Femur (tissue), 1 donor: ENCODE measurements around the gene PIK3R6.
A peak's percentile ranks its signal among the peaks of the same experiment; 100 is the strongest.

Source experiments
- DNase-seq: peaks from one replicate; pipeline ENCODE4 v3.0.0-alpha.2; 2017

Gene PIK3R6

GRCh38 chr17:8791910-8792270 is 75.6 kb downstream of the PIK3R6 start:
- no peak for DNase-seq

- no peak for DNase-seq
These were observed 76.1 kb downstream of the PIK3R6 start for GRCh38 chr17:8791248-8791909.

GRCh38 chr17:8789743-8790142 is 77.7 kb downstream of the PIK3R6 start:
- no peak for DNase-seq

- DNase-seq: no peak
These were observed 78.5 kb downstream of the PIK3R6 start for GRCh38 chr17:8788998-8789397.

- peak; percentile 88 for DNase-seq
These were observed 81.7 kb downstream of the PIK3R6 start for GRCh38 chr17:8785547-8786413.

- no peak for DNase-seq
These were observed 85.3 kb downstream of the PIK3R6 start for GRCh38 chr17:8782176-8782575.

GRCh38 chr17:8781776-8782175 is 85.7 kb downstream of the PIK3R6 start:
- DNase-seq: no peak

- no peak for DNase-seq
These were observed 90.6 kb downstream of the PIK3R6 start for GRCh38 chr17:8776881-8777280.

- peak; percentile 49 for DNase-seq
These were observed 91.2 kb downstream of the PIK3R6 start for GRCh38 chr17:8776248-8776647.

GRCh38 chr17:8766731-8767130 is 100.7 kb downstream of the PIK3R6 start:
- no peak for DNase-seq

GRCh38 chr17:8762012-8762411 is 105.5 kb downstream of the PIK3R6 start:
- DNase-seq: no peak

- no peak for DNase-seq
These were observed 109.3 kb downstream of the PIK3R6 start, which contains the start of gene SPDYE4 for GRCh38 chr17:8758137-8758596. Gene SPDYE4, minus strand, starts transcription at chr17:8758546. Its CDS starts 164 bp downstream, at chr17:8758382.

- no peak for DNase-seq
These were observed 110.3 kb downstream of the PIK3R6 start for GRCh38 chr17:8757189-8757588.

- no peak for DNase-seq
These were observed 111.8 kb downstream of the PIK3R6 start for GRCh38 chr17:8755590-8756255.

GRCh38 chr17:8754890-8755289 is 112.6 kb downstream of the PIK3R6 start:
- DNase-seq: no peak

- DNase-seq: no peak
These were observed 113.5 kb downstream of the PIK3R6 start for GRCh38 chr17:8753976-8754440.

GRCh38 chr17:8753136-8753975 is 114.1 kb downstream of the PIK3R6 start:
- DNase-seq: no peak
